ENCODE measurements around the gene TRIM71.
A peak's percentile ranks its signal among the peaks of the same experiment; 100 is the strongest.
"Not testable (repeated sequence)": the region's sequence is repeated elsewhere in the genome, so short reads cannot be mapped to it uniquely, and the experiment has no call there.

Gene TRIM71

GRCh38 chr3:32890420-32891276 is 72.9 kb downstream of the TRIM71 start:
- no peak for DNase-seq (ENCODE audit: low spot score)

GRCh38 chr3:32891365-32891764 is 73.6 kb downstream of the TRIM71 start:
- DNase-seq (ENCODE audit: low spot score), result no peak

GRCh38 chr3:32892625-32893598 is 75.1 kb downstream of the TRIM71 start:
- no peak for DNase-seq (ENCODE audit: low spot score)

- DNase-seq (ENCODE audit: low spot score), result no peak
Measured at GRCh38 chr3:32894977-32895376, 77.2 kb downstream of the TRIM71 start.

GRCh38 chr3:32895701-32896100 is 77.9 kb downstream of the TRIM71 start:
- DNase-seq (ENCODE audit: low spot score), result no peak

- DNase-seq (ENCODE audit: low spot score), result no peak
Measured at GRCh38 chr3:32896143-32896542, 78.3 kb downstream of the TRIM71 start.

GRCh38 chr3:32897001-32897601 is 79.3 kb downstream of the TRIM71 start:
- DNase-seq (ENCODE audit: low spot score), result no peak

- no peak for DNase-seq (ENCODE audit: low spot score)
Measured at GRCh38 chr3:32897981-32898623, 80.3 kb downstream of the TRIM71 start.

- no peak for DNase-seq (ENCODE audit: low spot score)
Measured at GRCh38 chr3:32899265-32899664, 81.5 kb downstream of the TRIM71 start.

GRCh38 chr3:32901005-32901932 is 83.5 kb downstream of the TRIM71 start:
- no peak for DNase-seq (ENCODE audit: low spot score)

GRCh38 chr3:32902887-32903371 is 85.1 kb downstream of the TRIM71 start:
- DNase-seq (ENCODE audit: low spot score), result not testable (repeated sequence)

GRCh38 chr3:32903953-32904352 is 86.2 kb downstream of the TRIM71 start:
- no peak for DNase-seq (ENCODE audit: low spot score)

GRCh38 chr3:32909999-32910398 is 92.2 kb downstream of the TRIM71 start:
- DNase-seq (ENCODE audit: low spot score), result no peak

GRCh38 chr3:32910954-32911353 is 93.2 kb downstream of the TRIM71 start:
- DNase-seq (ENCODE audit: low spot score), result no peak

- DNase-seq (ENCODE audit: low spot score), result no peak
Measured at GRCh38 chr3:32912046-32912445, 94.2 kb downstream of the TRIM71 start.

- peak; percentile 21 for DNase-seq (ENCODE audit: low spot score)
Measured at GRCh38 chr3:32913790-32914446, 96.1 kb downstream of the TRIM71 start.

GRCh38 chr3:32919920-32920319 is 102.1 kb downstream of the TRIM71 start:
- no peak for DNase-seq (ENCODE audit: low spot score)

- no peak for DNase-seq (ENCODE audit: low spot score)
Measured at GRCh38 chr3:32922078-32922477, 104.3 kb downstream of the TRIM71 start.

GRCh38 chr3:32930161-32930560 is 112.4 kb downstream of the TRIM71 start:
- DNase-seq (ENCODE audit: low spot score), result no peak

GRCh38 chr3:32931273-32931672 is 113.5 kb downstream of the TRIM71 start:
- DNase-seq (ENCODE audit: low spot score), result not testable (repeated sequence)

Measured in LoVo (cell line).